GM18499 (cell line): Measurements from ENCODE around the gene SLC13A1.
"Not testable (repeated sequence)": the region's sequence is repeated elsewhere in the genome, so short reads cannot be mapped to it uniquely, and the experiment has no call there.

ENCODE experiments used
- ATAC-seq: cut with Tn5 transposase; IDR thresholded peaks from one replicate; pipeline ENCODE4 v1.9.1; 2021; ENCODE audit warnings: moderate number of reproducible peaks; ENCODE audit not compliant: insufficient read depth, unreplicated experiment

SLC13A1 gene, protein sequence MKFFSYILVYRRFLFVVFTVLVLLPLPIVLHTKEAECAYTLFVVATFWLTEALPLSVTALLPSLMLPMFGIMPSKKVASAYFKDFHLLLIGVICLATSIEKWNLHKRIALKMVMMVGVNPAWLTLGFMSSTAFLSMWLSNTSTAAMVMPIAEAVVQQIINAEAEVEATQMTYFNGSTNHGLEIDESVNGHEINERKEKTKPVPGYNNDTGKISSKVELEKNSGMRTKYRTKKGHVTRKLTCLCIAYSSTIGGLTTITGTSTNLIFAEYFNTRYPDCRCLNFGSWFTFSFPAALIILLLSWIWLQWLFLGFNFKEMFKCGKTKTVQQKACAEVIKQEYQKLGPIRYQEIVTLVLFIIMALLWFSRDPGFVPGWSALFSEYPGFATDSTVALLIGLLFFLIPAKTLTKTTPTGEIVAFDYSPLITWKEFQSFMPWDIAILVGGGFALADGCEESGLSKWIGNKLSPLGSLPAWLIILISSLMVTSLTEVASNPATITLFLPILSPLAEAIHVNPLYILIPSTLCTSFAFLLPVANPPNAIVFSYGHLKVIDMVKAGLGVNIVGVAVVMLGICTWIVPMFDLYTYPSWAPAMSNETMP

DNA sequence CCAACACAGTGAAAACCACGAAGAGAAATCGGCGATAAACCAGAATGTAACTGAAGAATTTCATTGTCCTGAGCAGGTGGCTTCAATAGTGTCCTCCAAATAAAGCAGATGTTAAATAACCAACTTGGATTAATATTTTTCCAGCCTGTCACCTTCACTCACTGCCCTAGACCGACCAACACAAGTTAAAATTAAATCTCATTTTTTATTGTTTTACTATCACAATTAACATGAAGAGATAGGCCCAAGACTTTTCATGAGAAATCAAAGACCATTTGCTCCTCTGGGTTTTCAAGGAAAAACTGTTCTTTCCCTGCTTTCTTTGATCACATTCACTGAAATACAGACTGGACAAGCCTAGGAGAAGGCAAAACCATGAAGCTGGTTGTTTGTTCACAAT, at the start of gene SLC13A1:
Gene SLC13A1 (minus strand): TSS at position 87 of the 400 bp plus-strand sequence. CDS start 23 bp downstream, at position 64.
- ATAC-seq = no peak

DNA sequence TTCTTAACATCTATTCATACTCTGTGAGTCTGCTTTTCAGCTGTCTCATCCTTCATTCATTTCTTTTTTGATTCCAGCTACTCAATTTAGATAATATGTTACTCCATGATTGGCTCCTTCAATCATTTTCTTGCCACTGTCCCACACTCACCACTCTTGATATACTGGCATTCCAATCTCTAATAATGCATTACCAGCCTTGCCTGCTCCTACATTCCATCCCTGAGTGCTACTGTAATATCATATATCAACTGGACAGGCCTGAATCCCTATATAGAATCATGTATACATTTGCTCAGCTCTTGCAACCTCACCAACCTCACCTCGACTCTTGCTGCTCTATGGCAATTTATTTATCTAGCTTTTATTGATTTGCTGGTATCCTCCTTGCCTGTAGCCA, 45.0 kb upstream of the SLC13A1 start:
- ATAC-seq = no peak

DNA sequence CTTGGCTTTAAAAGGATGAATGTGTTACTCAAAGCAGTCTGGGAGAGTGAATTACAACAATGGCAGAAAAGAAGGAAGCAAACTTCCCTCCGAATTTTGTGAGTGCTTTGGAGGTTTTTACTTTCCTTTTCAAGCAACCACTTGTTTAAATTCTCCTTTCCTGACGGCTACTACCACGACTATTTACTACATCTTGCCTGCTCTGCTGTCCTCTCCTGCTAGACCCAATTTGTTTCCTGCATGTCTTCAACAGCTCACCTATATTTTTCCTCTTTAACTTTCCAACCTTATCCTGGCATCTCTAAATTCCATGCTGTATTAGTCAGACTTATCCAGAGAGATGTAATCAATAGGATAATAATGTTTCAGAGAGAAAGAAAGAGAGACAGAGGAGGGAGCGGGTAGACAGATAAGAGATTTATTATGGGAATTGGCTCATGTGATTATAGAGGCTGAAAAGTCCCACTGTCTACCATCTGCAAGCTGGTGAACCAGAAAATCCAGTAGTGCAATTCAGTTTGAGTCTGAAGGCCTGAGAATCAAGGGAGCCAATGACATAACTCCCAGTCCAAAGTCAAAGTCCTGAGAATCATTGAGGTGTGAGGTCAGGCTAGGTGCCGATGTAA, 42.8 kb upstream of the SLC13A1 start:
- ATAC-seq = no peak

DNA sequence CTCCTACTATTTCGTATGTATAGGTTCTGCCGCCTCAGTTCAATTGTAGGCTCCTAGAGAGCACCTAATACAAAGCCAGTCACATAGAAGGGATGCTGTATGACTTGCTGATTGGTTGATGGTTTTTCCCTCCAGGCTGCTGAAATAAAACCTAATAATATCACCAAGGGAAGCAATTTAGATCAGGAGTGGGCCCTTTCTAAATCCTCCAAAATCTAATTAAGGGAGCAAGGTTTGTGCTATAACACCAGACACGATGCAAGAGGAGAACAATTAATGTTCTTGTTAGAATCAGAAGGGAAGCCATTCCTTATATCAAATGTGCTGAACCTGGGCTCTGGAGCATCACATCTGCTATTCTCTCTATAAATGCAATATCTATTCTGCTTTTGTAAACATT, 42.0 kb upstream of the SLC13A1 start:
- no peak for ATAC-seq

DNA sequence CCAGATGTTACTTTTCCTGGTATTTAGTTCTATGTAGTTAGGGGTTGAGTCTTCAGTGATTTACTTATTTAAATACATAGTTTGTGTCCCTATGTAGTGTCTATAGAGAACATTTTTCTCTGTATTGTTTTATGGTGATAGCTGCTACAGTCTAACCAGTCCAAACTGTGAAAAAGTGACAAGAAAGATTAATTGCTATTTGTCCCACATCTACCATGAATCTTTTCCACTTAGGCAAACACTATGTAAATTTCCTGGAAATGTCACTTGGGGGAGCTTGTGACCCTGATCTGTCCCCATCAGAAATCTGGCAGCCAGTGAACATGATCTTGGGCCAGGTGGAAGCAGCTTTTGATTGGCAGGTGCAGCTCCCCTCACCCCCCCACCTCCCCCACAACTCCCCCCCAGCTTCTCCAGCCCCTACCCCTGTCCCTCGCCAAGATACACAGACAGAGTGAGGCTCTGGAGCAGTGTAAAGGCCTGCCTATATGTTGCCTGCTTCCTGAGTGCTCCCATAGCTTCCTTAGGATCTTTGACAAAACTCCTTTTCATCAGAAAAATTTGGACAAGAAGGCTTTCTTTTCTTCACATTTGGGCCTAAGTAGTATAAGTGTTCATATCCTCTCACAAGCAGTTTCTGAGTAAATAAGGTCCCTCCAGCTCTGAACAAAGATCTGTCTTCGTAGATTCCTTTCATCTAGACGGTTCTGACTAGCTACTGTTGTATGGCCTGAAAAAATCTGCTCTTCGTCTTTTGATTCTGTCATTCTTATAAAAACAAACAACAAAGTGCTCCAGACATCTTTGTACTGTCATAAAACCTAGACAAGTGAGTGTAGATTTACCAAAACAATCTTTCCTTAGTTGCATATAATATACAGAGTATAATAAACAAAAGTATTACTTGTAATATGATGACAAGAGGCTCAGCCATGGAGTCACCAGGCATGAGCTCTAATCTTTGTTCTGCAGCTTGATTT, 31.5 kb upstream of the SLC13A1 start:
- no peak for ATAC-seq

DNA sequence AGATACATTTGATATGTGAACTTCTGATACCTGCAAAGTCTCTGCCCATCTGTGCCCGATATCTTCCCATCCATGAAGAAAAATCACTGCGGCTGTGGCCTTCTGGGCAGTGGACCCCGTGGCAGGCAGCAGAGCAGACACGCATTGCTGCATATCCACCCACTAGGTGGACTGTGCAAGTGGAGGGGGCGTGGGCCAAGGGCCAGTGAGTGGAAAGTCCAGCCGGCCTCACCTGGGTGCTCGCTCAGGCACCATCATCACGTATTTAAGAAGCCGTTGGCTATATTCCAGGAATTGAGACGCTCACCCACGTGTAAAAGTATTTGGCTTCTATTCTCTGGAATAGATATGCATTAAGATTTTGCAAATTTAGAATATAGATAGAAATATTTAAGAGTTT, 30.8 kb upstream of the SLC13A1 start:
- ATAC-seq = no peak

DNA sequence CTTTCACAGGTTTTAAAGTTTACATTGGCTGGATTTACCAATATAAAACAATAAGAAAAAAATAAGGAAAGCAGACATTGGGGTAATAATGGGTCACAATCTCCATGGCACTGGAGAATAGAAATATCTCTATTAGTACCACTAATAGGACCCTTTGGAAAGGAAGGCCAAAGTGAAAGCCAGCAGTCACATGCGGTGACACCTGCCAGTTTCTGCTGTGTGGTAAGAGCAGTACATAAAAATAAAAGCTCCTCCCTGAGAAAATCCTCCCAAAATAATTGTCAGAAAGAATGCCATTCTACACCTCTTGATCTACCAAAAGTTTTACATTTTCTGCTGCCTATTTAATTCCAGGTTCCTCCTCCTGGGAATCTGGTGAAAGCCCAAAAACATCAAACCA, 30.4 kb upstream of the SLC13A1 start:
- ATAC-seq = no peak

DNA sequence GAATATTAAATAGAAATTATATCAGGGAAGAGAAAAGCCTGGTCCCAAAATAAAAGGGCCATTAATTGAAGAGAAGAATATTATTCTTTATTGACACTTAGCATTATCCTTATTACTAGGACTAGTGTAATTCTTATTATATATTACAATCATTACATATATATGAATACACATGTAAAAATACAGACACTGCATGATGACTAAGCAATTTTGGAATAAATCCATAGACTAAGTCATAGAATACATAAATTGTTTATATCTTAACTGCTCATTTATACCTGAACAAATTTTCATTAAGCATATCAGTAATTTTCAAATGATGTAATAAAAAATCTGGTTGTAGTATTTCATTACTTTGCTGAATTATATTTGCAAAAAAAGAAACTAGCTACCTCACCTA, 29.7 kb upstream of the SLC13A1 start:
- ATAC-seq = no peak

DNA sequence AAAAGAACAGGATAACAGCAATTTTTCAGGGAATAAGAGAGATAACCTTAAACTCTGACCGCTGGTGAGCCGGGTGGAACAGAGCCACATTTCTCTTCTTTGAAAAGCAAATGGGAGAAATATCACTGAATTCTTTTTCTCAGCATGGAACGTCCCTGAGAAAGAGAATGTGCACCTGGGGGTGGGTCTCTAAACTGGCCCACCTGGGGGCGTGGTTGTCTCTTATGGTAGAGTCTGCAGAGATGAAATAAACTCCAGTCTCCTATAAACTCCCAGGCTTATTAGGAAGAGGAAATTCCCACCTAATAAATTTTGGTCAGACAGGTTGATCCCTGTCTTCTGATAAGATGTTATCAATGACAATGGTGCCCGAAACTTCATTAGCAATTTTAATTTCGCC, 27.9 kb upstream of the SLC13A1 start:
- ATAC-seq = not testable (repeated sequence)

DNA sequence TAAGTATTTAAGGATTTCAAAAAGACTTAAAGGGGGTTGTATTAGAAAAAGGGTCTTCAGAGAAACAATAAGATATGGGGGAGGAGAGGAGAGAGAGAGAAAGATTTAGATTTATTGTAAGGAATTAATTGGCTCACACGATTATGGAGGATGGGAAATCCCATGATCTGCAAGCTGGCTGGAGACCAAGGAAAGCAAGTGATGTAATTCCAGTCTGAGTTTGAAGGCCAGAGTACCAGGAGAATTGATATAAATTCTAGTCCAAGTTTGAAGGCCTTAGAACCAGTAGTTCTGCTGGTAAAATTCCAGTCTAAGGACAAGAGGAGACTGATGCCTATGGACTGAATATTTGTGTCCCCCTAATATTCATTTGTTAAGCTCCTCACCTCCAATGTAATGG, 20.6 kb upstream of the SLC13A1 start:
- no peak for ATAC-seq

DNA sequence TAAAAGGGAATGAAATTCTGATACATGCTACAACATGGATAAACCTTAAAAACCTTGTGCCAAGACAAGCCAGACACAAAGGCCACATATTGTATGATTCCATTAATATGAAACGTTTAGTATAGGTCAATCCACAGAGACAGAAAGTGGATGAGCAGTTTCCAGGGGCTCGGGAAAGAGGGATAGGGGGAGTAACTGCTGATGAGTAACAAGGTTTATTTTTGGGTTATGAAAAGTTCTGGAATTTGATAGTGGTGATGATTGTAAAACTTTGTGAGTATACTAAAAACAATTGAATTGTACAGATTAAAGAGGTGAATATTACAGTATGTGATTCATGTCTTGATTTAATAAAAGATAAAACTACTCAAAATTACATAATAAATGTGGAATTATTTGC, 19.1 kb upstream of the SLC13A1 start:
- ATAC-seq = no peak

DNA sequence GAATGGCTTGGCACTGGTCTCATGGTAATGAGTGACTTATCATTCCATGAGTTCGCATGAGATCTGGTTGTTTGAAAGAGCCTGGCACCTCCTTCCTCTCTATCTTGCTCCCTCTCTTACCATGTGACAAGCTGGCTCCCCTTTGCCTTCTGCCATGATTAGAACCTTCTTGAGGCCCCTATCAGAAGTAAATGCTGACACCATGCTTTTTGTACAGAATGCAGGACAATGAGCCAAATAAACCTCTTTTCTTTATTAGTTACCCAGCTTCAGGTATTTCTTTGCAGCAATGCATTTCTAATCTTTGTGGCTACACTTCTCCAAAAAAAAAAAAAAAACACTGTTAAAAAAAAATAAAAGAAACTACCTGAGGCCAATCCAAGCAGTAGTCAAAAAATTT, 17.1 kb upstream of the SLC13A1 start:
- no peak for ATAC-seq

DNA sequence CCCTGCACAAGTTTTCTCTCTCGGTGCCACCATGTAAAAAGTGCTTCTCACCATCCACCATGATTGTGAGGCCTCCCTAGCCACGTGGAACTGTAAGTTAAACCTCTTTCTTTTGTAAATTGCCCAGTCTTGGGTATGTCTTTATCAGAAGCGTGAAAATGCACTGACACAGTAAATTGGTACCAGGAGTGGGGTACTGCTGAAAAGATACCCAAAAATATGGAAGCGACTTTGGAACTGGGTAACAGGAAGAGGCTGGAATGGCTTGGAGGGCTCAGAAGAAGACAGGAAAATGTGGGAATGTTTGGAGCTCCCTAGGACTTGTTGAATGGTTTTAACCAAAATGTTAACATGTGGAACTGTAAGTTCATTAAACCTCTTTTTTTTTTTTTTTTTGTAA, 15.6 kb upstream of the SLC13A1 start:
- no peak for ATAC-seq

DNA sequence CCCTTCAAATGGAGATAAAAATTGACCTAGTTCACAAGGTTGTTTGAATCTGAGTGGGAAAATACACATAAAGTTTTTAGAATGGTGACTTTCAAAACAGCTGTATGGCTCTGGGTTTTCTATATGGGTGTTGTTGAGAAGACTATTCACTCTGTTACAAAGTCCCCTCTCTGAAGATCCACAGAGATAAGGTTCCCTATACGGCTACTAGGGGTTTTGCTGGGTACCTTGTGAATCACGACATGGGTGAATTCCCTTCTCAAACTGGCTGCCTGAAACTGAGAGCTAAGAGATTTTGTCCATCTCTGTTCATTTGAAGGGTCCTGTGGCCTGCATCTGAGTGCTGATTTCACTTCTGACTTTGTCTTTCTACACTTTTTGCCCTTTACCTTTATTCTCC, 11.8 kb upstream of the SLC13A1 start:
- ATAC-seq = no peak

DNA sequence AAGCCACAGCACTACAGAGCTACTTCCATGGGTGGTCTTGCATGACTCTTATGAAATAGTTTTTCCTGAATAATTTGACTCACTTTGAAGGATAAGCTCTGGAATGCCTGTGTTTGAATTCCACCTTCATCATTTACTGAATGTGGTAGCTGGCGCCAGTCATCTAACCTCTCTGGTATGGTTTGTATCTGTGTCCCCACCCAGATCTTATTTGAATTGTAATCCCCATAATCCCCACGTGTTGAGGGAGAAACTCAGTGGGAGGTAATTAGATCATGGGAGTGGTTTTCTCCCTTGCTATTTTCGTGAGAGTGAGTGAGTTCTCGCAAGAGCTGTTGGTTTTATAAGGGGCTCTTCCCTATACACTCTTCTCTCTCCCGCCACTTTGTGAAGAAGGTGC, 11.2 kb upstream of the SLC13A1 start:
- no peak for ATAC-seq

DNA sequence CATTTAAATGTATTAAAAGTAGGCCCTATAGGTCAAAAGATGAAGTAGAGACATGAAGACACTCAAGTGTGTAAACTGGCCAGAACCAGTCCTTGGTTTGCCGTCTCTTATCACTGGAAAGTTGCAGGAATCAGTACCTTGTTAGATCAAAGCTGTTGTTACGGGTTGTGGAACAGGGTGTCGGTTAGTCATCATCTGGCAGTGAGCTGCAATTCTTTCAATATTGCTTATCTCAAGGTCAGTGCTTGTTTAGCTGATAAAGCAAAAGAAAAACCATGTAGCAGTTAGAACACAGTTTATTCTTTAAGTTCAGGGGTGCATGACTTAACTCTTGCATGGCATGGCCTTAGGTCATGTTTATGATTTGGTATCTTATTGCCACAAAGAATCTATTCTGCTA, 10.0 kb upstream of the SLC13A1 start:
- ATAC-seq = no peak

DNA sequence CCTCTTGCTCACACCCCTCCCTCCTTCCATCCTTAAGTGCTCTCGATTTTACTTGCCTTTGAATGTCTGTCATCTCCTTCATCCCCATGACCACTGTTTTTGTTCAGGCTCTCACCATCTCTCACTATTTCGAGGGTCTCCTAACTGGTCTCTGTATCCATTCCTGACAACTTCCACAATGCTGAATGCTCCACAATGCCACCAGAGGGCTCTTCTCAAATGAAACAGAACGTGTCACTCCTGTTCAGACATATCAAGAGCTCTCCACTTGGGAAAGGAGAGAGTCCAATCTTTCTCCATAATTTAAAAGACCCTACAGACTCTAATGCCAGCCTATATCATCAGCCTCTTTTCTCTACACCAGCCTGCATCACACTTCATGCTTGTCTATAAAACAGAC, 9.0 kb upstream of the SLC13A1 start:
- no peak for ATAC-seq

DNA sequence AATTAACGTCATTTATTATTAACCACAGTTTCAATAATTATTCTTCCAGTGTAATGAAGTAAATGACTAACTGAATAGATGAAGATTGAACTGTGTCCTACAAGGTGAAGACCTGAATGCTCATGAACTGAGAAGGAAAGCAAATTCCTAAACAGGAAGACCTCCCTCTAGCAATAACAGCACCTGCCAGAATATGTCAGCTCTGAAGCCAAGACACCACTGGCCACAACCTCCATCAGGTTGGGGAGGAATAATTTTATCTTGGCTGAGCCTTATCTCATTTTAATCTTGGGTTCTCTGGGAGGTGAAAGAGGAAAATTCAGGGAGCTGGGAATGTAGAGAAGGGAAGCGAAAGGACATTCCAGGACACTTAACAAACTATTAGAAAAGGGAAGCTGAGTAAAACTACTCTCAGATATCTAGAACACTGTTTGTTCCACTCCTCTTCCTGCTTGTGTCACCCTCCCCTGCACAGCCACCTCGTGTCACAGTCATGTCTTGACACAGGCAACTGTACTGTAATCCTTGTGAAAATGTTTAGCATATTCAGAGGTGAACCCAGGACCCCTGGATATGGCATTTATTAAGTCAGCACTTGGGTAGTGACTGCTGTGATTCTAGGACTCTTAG, 4.6 kb upstream of the SLC13A1 start:
- no peak for ATAC-seq

DNA sequence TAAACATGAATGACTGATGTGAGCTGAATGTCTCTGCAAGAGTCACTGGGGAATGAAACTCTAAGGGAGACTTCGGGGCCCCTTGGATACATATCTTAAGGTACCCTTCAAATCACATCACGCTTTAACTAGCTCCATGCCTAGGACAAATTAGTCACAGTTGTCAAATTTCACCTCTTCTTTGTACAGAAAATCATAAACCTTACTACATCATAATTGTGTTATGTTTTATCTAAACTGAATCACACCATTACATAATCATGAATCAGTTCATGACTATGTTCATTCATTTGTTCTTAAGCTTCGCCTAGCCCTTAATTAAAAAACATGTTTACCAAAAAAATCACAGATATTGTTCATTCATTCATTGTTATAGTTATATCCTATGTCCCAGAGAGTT, 2.1 kb upstream of the SLC13A1 start:
- ATAC-seq = no peak
